Fibroblast of mammary gland (primary cell): ENCODE data around the gene FAM76B.

ENCODE experiments used
- DNase-seq: peaks from one replicate; pipeline ENCODE4 v3.0.0-alpha.2; 2010; ENCODE audit warnings: low read depth
- H3K4me3 ChIP-seq: 2 replicates; pipeline ENCODE4 v1.5.1; 2011; ENCODE audit warnings: low read depth, mild to moderate bottlenecking, low read length, moderate library complexity; ENCODE audit not compliant: control insufficient read depth
- TF ChIP-seq, protein P1 (sequence below): conservative IDR thresholded peaks from 2 replicates; pipeline ENCODE4 v1.5.1; 2011; ENCODE audit warnings: low read depth, low read length, inconsistent platforms; ENCODE audit not compliant: control insufficient read depth, insufficient read depth

Gene FAM76B

DNA sequence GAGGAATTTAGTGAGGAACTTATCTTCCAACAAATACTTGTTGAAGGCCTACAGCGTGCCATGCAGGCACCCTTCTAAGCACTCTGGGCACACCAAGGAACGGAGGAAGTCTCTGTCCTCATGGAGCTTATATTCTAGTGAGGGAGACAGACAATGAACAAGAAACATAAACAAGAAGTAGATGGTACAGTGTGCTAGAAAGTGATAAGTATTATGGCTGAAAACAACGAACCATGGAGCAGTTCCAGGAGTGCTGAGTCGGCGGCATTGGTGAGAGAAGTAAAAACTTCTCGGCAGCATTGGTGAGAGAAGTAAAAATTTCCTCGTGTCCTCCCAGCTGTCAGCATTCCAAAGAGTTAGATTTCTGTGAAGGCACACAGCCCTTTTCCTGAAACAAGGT, 53.2 kb downstream of the FAM76B start:
- no peak for DNase-seq
- TF ChIP-seq, protein P1, sequence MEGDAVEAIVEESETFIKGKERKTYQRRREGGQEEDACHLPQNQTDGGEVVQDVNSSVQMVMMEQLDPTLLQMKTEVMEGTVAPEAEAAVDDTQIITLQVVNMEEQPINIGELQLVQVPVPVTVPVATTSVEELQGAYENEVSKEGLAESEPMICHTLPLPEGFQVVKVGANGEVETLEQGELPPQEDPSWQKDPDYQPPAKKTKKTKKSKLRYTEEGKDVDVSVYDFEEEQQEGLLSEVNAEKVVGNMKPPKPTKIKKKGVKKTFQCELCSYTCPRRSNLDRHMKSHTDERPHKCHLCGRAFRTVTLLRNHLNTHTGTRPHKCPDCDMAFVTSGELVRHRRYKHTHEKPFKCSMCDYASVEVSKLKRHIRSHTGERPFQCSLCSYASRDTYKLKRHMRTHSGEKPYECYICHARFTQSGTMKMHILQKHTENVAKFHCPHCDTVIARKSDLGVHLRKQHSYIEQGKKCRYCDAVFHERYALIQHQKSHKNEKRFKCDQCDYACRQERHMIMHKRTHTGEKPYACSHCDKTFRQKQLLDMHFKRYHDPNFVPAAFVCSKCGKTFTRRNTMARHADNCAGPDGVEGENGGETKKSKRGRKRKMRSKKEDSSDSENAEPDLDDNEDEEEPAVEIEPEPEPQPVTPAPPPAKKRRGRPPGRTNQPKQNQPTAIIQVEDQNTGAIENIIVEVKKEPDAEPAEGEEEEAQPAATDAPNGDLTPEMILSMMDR: no peak

DNA sequence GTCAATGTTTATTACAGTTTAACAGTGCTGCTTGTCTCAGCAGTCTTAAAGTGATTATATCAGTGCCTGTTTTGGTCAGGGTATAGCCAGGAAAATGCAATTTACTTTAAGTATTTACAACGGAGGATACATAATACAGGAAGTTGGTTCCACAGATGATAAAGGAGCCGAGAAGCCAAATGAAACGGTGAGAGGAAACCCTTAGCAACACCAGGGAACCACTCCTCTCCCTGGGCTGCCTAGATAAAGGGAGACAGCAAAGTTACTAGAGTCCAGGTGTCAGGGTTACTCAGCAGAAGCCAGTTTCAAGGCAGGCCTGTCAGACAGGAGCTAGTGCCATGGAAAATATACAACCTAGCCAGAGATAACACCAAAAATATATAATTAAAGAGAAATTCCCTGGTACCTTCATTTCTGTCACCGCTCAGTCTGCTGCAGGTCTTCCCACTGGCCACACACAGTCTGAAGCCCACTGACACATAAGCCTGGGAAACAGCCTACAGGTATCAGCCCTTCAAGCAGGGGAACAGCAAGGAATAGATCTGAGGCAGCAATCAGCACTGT, 55.5 kb downstream of the FAM76B start:
- no peak for DNase-seq
- H3K4me3 ChIP-seq: no peak overlapping the region
- TF ChIP-seq, protein P1: no peak

More for the DNA sequence above, 53.2 kb downstream of the FAM76B start:
- H3K4me3 ChIP-seq: no peak overlapping the region

DNA sequence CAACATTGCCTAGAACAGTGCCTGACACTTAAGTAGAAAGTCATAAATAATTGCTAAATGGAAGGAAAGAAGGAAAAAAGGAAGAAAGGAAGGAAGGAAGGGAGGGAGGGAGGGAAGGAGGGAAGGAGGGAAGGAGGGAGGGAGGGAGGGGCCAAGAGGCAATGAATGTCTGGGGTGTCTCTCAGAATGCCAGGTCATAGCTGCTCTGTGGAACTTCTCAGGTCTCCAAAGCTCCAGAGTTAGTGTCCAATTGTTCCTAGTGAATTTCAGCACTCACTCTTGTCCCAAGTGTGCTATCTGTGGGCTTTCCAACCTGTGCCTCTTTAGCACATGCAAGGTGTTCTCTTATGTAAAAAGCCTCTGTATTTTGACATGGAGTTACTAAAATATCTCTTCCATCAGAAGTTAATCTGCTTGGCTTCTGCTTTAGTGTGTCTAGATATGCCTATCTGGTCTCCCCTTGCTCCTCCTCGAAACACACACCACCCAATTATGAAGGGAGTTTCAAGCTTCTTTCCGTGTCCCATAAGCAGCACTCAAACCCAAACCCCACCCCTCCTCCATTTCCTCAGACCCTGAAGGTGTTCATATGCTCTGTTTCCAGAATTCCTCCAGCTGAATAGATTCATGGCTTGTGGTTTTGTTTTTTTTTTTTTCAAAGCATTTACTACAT, 56.5 kb downstream of the FAM76B start:
- TF ChIP-seq, protein P1: no peak

DNA sequence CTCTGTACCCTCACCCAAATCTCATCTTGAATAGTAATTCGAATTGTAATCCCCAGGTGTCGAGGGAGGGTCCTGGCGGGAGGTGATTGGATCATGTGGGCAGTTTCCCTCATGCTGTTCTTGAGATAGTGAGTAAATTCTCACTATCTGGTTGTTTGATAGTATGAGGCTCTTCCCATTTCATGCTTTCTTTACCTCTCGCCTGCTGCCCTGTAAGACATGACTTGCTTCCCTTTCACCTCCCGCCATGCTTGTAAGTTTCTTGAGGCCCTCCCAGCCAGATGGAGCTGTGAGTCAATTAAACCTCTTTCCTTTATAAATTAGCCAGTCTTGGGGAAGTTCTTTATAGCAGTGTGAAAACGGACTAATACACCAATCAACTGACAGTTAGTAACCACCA, 60.1 kb downstream of the FAM76B start:
- TF ChIP-seq, protein P1: no peak
- H3K4me3 ChIP-seq: no peak overlapping the region
- DNase-seq: no peak

More for the DNA sequence above, 56.5 kb downstream of the FAM76B start:
- no peak overlapping the region for H3K4me3 ChIP-seq
- DNase-seq: no peak

DNA sequence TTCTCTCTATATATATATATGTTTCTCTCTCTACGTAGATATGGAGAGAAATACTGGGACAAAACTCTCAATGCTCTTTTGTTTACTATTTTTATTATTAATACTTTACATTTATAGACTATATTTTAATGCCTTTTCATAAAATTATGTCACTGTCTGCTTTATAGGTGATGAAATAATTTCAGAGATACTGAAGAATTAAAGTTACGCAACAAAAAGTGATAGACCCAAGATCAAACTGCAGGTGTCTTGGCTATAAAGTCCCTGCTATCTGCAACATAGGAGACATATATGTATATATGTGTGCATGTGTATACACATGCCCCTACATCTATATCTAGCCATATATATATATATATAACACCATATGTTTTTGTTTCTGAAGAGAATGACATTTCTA, 60.8 kb downstream of the FAM76B start:
- H3K4me3 ChIP-seq: no peak overlapping the region
- TF ChIP-seq, protein P1: no peak
- DNase-seq: no peak

DNA sequence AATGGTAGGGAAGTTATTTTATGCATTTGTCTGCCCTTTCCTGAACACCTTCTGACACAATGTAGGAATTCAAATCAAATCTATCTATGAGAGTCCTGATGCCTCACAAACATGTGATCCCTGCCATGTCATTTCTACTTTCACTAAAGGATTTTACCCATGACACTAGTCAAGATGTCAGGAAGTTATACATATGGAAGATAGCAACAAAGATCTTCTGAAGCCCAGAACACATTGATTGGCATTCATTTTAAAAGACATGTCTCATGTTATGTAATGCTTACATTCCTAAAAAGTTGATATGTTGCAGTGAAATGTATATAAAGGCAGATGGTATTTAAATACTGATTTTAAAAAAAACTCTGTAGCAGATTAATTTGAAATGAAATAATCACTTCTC, 61.5 kb downstream of the FAM76B start:
- no peak for DNase-seq
- H3K4me3 ChIP-seq: no peak overlapping the region
- TF ChIP-seq, protein P1: no peak
